Neural cell (in vitro differentiated cells): Measurements from ENCODE around the gene IRF2BP1. TPM values are rescaled to one million over a fixed set of nuclear protein-coding genes. Genes with fewer than 3 reads are reported as not detected.
A peak's percentile ranks its signal among the peaks of the same experiment; 100 is the strongest.

ENCODE experiments used
- H2AFZ ChIP-seq: fragments of 200-600, 300-800 bp; sonication (generic), shearing (Covaris generic); 2 replicates; pipeline ENCODE4 v1.6.0; 2014; ENCODE audit warnings: low read depth, mild to moderate bottlenecking, antibody characterized with exemption, low read length, moderate library complexity
- H3F3A ChIP-seq: fragments of 200-600 bp; shearing (Covaris generic); 2 replicates; pipeline ENCODE4 v1.6.1; 2016; ENCODE audit warnings: mild to moderate bottlenecking, moderate library complexity, mixed read lengths, antibody characterized with exemption, low read length; ENCODE audit not compliant: insufficient read depth, poor library complexity, severe bottlenecking
- H3K27ac ChIP-seq: fragments of 200-600, 300-800 bp; sonication (generic), shearing (Covaris generic); 2 replicates; pipeline ENCODE4 v1.5.1; 2014; ENCODE audit warnings: mild to moderate bottlenecking, low read length, moderate library complexity
- H3K27me3 ChIP-seq: fragments of 300-800, 200-600 bp; sonication (generic), shearing (Covaris generic); 2 replicates; pipeline ENCODE4 v1.6.0; 2014; ENCODE audit warnings: mild to moderate bottlenecking, low read depth, low read length, moderate library complexity; ENCODE audit not compliant: insufficient read depth
- H3K36me3 ChIP-seq: fragments of 300-800, 200-600 bp; sonication (generic), shearing (Covaris generic); 2 replicates; pipeline ENCODE4 v1.5.1; 2014; ENCODE audit warnings: mild to moderate bottlenecking, antibody characterized with exemption, low read length, moderate library complexity; ENCODE audit not compliant: insufficient read depth
- H3K4me2 ChIP-seq: fragments of 300-800, 200-600 bp; sonication (generic), shearing (Covaris generic); 2 replicates; pipeline ENCODE4 v1.6.0; 2014; ENCODE audit warnings: mild to moderate bottlenecking, low read length
- H3K4me3 ChIP-seq: fragments of 300-800, 200-600 bp; sonication (generic), shearing (Covaris generic); 2 replicates; pipeline ENCODE4 v1.5.1; 2014; ENCODE audit warnings: mild to moderate bottlenecking, low read length, moderate library complexity
- H3K79me2 ChIP-seq: fragments of 200-600 bp; shearing (Covaris generic); replicated peaks from 2 replicates; pipeline ENCODE4 v1.6.0; 2014; ENCODE audit warnings: mild to moderate bottlenecking, low read length, moderate library complexity; ENCODE audit not compliant: insufficient read depth
- H3K9ac ChIP-seq: fragments of 300-800, 200-600 bp; sonication (generic), shearing (Covaris generic); 2 replicates; pipeline ENCODE4 v1.6.1; 2016; ENCODE audit warnings: mild to moderate bottlenecking, low read length, mixed read lengths
- H3K9me2 ChIP-seq: fragments of 200-600 bp; shearing (Covaris generic); 2 replicates; pipeline ENCODE4 v1.6.1; 2016; ENCODE audit warnings: mild to moderate bottlenecking, low read length, mixed read lengths; ENCODE audit not compliant: insufficient read depth
- H3K9me3 ChIP-seq: fragments of 200-600, 300-800 bp; sonication (generic), shearing (Covaris generic); 2 replicates; pipeline ENCODE4 v1.6.1; 2016; ENCODE audit warnings: mild to moderate bottlenecking, mixed run types, low read length, moderate library complexity, mixed read lengths
- H4K20me1 ChIP-seq: fragments of 200-600 bp; shearing (Covaris generic); 2 replicates; pipeline ENCODE4 v1.6.1; 2016; ENCODE audit warnings: mild to moderate bottlenecking, mixed run types; ENCODE audit not compliant: insufficient read depth
- CTCF ChIP-seq: fragments of 450-650 bp; IDR thresholded peaks from 2 replicates; pipeline ENCODE4 v1.5.1; 2014; ENCODE audit warnings: antibody characterized with exemption, mild to moderate bottlenecking, moderate library complexity; ENCODE audit not compliant: poor library complexity, severe bottlenecking
- EP300 ChIP-seq: fragments of 450-650 bp; conservative IDR thresholded peaks from 2 replicates; pipeline ENCODE4 v1.6.1; 2014; ENCODE audit warnings: antibody characterized with exemption, mild to moderate bottlenecking, moderate library complexity; ENCODE audit not compliant: poor library complexity, severe bottlenecking
- EZH2 ChIP-seq: fragments of 200-600, 300-800 bp; shearing (Covaris generic), sonication (generic); IDR thresholded peaks from 2 replicates; pipeline ENCODE4 v1.6.1; 2014; ENCODE audit warnings: antibody characterized with exemption, low read length, borderline replicate concordance, mild to moderate bottlenecking; ENCODE audit not compliant: insufficient read depth, poor library complexity, severe bottlenecking
- POLR2AphosphoS5 ChIP-seq: IDR thresholded peaks from 2 replicates; pipeline ENCODE4 v1.6.1; 2012
- REST ChIP-seq: IDR thresholded peaks from 2 replicates; pipeline ENCODE4 v1.6.1; 2012; ENCODE audit warnings: borderline replicate concordance
- SMC3 ChIP-seq: fragments of 450-650 bp; conservative IDR thresholded peaks from 2 replicates; pipeline ENCODE4 v1.6.1; 2014; ENCODE audit warnings: antibody characterized with exemption, mild to moderate bottlenecking, moderate library complexity; ENCODE audit not compliant: poor library complexity
- TAF1 ChIP-seq: IDR thresholded peaks from 2 replicates; pipeline ENCODE4 v1.6.1; 2012; ENCODE audit warnings: low read depth
- polyA plus RNA-seq: library from polyadenylated mRNA; depleted of rRNA; stranded (reverse); fragments of >200 nt; gene quantifications from 2 replicates; pipeline ENCODE4 v1.2.3, GENCODE V29; 2014

IRF2BP1 gene
- polyA plus RNA-seq, 1 donor from 2014 or later = 26.9 TPM

- no peak overlapping the region for H3K9ac ChIP-seq
- peak overlapping the region; percentile 53 for H3K4me3 ChIP-seq
Observed at GRCh38 chr19:45881909-45882528, 3.9 kb downstream of the IRF2BP1 start.

More at GRCh38 chr19:45881909-45882528, 3.9 kb downstream of the IRF2BP1 start:
- H3K36me3 ChIP-seq = no peaks in the 10 kb centered on the region
- no peaks in the 10 kb centered on the region for H3F3A ChIP-seq
- H3K27me3 ChIP-seq = no peaks in the 10 kb centered on the region
- H3K79me2 ChIP-seq = peaks cover 5% of the 10 kb centered on the region
- no peak overlapping the region for H3K4me2 ChIP-seq
- no peaks in the 10 kb centered on the region for H3K9me3 ChIP-seq
- H3K9me2 ChIP-seq = no peaks in the 10 kb centered on the region
- TF ChIP-seq SMC3 (no peak), EZH2 (no peak), EP300 (no peak), TAF1 (no peak), REST (no peak), POLR2AphosphoS5 (no peak), CTCF (no peak)
- no peak overlapping the region for H3K27ac ChIP-seq
- H4K20me1 ChIP-seq = peaks cover 10% of the 10 kb centered on the region
- no peak overlapping the region for H2AFZ ChIP-seq
